ENCODE results near the gene AIPL1.

GRCh38 chr17:6472517-6472916 lies 37.6 kb upstream of the AIPL1 start:
- TF ChIP-seq SUZ12 (IDR thresholded peaks at IDR 0.05; ENCODE audit: extremely low read depth, insufficient read depth, insufficient read length) (no peak), YY1 (IDR thresholded peaks at IDR 0.05; ENCODE audit: insufficient read depth, insufficient read length) (no peak)
